GM13976 (cell line): ENCODE results near the gene PDE4D.

Experiments
- DNase-seq: peaks from one replicate; pipeline ENCODE4 v3.0.0; 2012; ENCODE audit warnings: low spot score
- in situ Hi-C: fragments of 300-500 bp; cut with MboI; formaldehyde crosslinking; loops from one replicate; pipeline ENCODE4 v1.12.0; 2022; ENCODE audit warnings: low sequenced_read_pairs, mixed read lengths, inconsistent platforms; ENCODE audit not compliant: unreplicated experiment
- TF ChIP-seq, protein P1 (sequence below): IDR thresholded peaks from 2 replicates; pipeline ENCODE4 v1.5.1; 2012; ENCODE audit warnings: borderline replicate concordance, mild to moderate bottlenecking; ENCODE audit not compliant: insufficient read depth; ENCODE audit errors: extremely low read depth, missing control alignments, control extremely low read depth

Gene PDE4D

DNA sequence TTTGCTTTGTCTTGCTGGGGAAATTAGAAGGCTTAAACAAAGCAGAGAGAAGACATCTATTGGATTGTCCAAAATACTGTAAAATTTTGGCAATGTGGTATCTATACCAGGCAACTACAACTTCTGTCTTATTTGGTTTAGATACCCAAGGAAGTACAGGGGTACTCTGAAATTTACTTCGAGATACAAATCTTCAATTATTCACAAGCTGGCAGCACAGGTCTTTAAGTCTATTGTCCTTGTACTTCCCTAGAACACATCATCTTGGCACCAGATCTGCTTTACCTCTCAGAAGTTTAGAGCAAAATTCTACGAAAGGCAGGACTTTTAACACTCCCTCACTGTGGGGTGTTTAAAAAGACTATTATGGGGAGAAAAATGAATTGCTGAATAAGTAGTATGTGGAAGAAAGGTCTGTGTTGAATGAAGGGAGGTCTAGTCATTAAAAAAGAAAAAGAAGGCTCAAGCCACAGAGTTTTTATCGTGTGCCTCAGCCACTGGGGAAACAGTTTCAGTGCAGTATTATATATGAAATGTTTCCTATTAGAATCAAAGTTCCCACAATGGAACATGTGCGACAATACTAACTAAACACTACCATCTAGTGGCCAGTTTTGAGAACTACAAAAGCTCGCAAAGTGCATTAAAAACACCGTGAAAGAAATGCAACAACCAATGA, 93.7 kb downstream of the PDE4D start:
- in situ Hi-C loops = loop anchor here (10.0 to 25.0 kb wide), 2 partner anchors 125 to 587 kb away; no protein-coding TSS in a partner anchor
- TF ChIP-seq, protein P1, sequence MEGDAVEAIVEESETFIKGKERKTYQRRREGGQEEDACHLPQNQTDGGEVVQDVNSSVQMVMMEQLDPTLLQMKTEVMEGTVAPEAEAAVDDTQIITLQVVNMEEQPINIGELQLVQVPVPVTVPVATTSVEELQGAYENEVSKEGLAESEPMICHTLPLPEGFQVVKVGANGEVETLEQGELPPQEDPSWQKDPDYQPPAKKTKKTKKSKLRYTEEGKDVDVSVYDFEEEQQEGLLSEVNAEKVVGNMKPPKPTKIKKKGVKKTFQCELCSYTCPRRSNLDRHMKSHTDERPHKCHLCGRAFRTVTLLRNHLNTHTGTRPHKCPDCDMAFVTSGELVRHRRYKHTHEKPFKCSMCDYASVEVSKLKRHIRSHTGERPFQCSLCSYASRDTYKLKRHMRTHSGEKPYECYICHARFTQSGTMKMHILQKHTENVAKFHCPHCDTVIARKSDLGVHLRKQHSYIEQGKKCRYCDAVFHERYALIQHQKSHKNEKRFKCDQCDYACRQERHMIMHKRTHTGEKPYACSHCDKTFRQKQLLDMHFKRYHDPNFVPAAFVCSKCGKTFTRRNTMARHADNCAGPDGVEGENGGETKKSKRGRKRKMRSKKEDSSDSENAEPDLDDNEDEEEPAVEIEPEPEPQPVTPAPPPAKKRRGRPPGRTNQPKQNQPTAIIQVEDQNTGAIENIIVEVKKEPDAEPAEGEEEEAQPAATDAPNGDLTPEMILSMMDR = peak; percentile 59
- peak; percentile 37 for DNase-seq

DNA sequence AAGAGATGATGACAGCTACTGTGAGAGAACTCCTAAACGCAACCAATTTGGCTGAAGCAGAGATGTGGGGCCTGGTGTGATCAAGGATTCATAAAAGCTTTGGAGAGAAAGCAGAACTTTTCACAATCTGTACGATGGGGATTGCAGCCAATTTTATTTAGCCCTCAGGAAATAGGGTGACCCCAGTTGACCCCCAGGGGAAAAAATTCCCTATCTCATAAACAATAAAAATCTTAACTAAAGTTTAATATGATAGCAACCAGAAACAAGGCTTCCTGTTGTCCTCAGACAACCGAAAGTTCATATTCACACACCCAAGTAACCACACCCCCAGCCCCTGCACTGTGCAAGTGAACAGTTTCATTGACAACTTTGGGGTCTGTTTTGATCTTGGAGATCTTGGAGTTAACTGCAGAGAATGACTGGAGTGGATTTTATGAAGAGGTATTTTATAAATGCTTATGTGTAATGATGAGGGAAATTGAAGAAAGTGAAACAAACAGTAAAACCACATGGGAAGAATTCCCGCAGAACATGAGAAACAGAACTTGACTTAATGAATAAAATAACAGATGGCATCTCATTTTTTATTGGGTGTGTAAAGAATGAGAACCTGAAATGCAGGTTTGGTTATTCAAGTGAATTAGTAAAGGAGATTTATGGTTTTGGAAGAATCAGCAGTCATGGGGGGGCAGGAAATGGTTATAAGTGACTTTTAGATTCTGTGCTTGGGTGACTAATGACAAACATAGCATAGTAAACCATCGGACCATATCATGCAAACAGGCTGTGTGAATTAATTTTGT, 94.5 kb downstream of the PDE4D start:
- peak; percentile 36 for DNase-seq
- TF ChIP-seq, protein P1 = no peak
- in situ Hi-C loops = no loop called here

DNA sequence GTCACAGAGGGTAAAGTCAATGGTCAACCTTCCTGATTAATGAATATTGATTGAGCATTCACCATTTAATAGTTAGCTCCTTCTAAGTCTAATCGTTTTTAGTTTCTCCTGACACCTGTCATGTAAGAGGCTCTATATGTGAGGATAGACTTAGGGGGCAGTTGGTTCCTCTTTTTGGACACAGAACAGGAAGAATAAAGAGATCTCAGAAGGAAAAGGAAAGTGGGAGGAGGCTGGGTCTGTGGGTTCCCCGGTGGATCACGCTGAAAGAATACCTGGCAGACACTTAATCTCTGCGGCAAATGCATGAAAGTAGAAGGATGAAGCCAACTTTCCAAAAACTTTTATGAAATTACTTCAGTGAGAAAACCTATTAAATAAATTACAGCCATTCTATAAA, 98.4 kb downstream of the PDE4D start:
- in situ Hi-C loops = no loop called here
- DNase-seq = no peak
- TF ChIP-seq, protein P1 = no peak

DNA sequence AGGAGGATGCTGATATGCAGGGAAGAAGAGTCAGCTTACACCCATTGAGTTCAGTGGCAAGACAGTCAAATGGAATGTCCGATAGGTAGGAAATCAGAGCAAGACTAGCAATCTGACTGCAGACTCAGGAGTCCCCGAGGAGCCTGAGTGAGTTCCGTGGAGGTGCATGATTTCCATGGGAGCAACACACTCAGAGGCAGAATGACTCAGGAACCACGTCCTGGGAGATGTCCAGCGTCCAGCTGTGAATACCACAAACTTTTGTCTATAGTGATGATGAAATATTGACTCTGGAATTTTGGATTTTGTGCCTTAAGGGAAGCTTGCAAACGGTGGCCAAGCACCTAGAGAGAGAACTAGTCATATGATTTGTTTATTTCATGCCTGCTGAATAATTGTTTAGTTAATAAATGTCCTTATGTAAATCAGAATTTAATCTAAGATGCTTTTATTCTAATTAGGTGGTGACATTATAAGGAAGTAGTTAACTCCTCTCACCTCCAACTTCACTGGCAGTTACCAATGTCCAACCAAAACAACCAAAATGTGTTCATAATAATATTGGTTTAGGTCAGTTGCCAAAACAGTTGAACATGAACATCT, 100.4 kb downstream of the PDE4D start:
- no peak for DNase-seq
- in situ Hi-C loops = no loop called here
- TF ChIP-seq, protein P1 = no peak

DNA sequence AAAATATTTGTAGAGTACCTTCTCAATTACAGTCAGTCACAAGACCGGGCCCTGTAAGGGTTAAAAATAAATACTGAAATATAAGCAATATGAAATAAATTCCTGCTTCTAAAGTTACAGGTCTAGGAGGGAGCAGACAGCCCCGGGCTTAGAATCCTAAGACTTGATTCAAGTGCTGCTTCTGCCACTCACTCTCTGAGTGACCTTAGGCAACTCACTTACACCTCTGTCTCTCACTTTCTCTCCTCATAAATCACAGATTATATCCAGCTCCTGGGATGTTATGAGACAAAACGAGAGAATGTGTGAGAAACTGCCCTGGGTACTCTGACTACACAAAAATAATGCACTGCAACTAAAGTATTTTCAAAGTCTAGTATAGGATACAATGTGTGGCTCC, 101.9 kb downstream of the PDE4D start:
- DNase-seq = no peak
- in situ Hi-C loops = no loop called here
- TF ChIP-seq, protein P1 = no peak

DNA sequence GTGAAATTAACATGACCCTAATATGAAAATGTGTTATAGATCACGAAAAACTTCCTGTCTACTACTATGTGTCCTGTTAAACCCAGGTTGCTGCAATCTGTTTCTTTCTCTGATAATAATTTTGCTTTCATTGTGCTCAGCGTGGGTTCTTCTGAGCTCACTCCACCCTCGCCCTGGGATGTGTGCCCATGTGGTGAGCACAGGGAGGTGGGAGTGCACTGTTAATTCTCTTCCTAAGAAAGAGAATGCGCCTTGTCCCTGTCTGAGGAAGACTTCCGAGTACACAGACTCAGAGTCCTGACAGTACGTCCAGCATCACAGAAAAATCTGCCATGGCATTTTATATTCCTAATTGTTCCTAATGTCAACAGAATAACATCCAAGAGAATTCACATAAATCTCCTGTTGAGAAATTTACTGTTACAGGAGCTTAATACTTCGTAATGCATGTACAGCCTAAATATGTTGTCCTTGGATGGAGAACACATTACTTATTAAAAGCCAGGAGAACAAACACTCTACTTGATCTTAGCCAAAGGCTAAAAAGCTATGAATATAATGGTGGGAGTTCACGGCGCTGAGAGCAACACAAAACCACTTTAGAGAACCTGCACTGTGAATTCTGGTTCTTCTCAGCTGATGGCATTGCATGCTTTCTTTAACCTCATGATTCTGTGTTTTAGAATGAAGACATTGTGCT, 102.6 kb downstream of the PDE4D start:
- TF ChIP-seq, protein P1 = no peak
- DNase-seq = no peak
- in situ Hi-C loops = no loop called here
